Naive thymus-derived CD8-positive, alpha-beta T cell (primary cell): Measurements from ENCODE around the gene SRSF10. TPM values are rescaled to one million over a fixed set of nuclear protein-coding genes. Genes with fewer than 3 reads are reported as not detected.
"Not testable (repeated sequence)": the region's sequence is repeated elsewhere in the genome, so short reads cannot be mapped to it uniquely, and the experiment has no call there.

ENCODE experiments used
- ATAC-seq, 2 donors: fragments of 150-1000 bp; cut with Tn5 transposase in 1 of 2; sonication (Bioruptor Pico), chemical (Tn5 transposase) in 1 of 2; 1 replicate in 1 of 2; 2 replicates in 1 of 2; pipeline ENCODE4 v1.10.0; 2021; ENCODE audit warnings: mild to moderate bottlenecking in 2 of 2, moderate library complexity in 2 of 2
- POLR2A ChIA-PET: fragments of 350-600 bp; sonication (Branson Sonifier 250); formaldehyde crosslinking; loops from one replicate; lab custom pipeline; 2021; ENCODE audit warnings: antibody characterized with exemption; lab: Charles Lee
- DNase-seq, 10 donors: peaks; one replicate each; pipeline versions ENCODE4 v3.0.0 to v3.0.0-alpha.2; 2020 to 2022
- H3K27ac Mint-ChIP-seq, 10 donors: one replicate each; pipeline ENCODE4 v1.8.0; 2020 to 2022; ENCODE audit warnings: mild to moderate bottlenecking in 10 of 10, mixed read lengths in 10 of 10, moderate library complexity in 4 of 10, inconsistent platforms in 1 of 10
- H3K27me3 Mint-ChIP-seq, 5 donors: one replicate each; pipeline ENCODE4 v1.8.0; 2021 to 2022; ENCODE audit warnings: mixed read lengths in 5 of 5
- H3K36me3 Mint-ChIP-seq, 3 donors: one replicate each; pipeline ENCODE4 v1.8.0; 2020 to 2022; ENCODE audit warnings: mixed read lengths in 3 of 3, mild to moderate bottlenecking in 2 of 3, inconsistent platforms in 1 of 3
- H3K4me1 Mint-ChIP-seq, 4 donors: one replicate each; pipeline ENCODE4 v1.8.0; 2021 to 2022; ENCODE audit warnings: mixed read lengths in 4 of 4
- H3K4me3 Mint-ChIP-seq, 10 donors: one replicate each; pipeline ENCODE4 v1.8.0; 2020 to 2022; ENCODE audit warnings: mild to moderate bottlenecking in 10 of 10, mixed read lengths in 10 of 10, moderate library complexity in 6 of 10, inconsistent platforms in 1 of 10
- H3K9me3 Mint-ChIP-seq, 9 donors: one replicate each; pipeline ENCODE4 v1.8.0; 2020 to 2022; ENCODE audit warnings: mixed read lengths in 9 of 9, mild to moderate bottlenecking in 3 of 9, inconsistent platforms in 1 of 9, moderate library complexity in 1 of 9
- polyA plus RNA-seq, 3 donors: library from polyadenylated mRNA; unstranded; fragments of 300-500 nt; fragmentation: Illumina TruSeq; gene quantifications; one replicate each; pipeline ENCODE4 v1.2.3, GENCODE V29; 2021
- total RNA-seq, 8 experiments: library from RNA in 2 of 8; stranded (reverse) in 2 of 8; gene quantifications; one replicate each; pipeline ENCODE4 v1.2.3 and lab custom pipeline; 2021 to 2026

SRSF10 gene
- total and polyA plus RNA-seq, 5 experiments from 2014 or later: 98.6 to 219 (median 125) TPM

GRCh38 chr1:23989263-23989662, 9.1 kb upstream of the SRSF10 start:
- Mint-ChIP-seq H3K9me3 (no peaks in the 10 kb centered on the region), H3K4me3 (no peak overlapping the region), H3K27ac (peak overlapping the region in 8 of 10 donors; percentile 10 to 84 (median 74)), H3K27me3 (no peaks in the 10 kb centered on the region), H3K36me3 (no peaks in the 10 kb centered on the region), H3K4me1 (peaks cover 0 to 12% (median 2%) of the 10 kb centered on the region in 4 donors)
- POLR2A ChIA-PET: interaction anchor here (0.8 to 1.4 kb wide), 2 partner anchors 9 to 14 kb away, joined by 3 to 4 read pairs; partner anchors contain the start of gene SRSF10
- DNase-seq: no peak
- no peak for ATAC-seq

DNA sequence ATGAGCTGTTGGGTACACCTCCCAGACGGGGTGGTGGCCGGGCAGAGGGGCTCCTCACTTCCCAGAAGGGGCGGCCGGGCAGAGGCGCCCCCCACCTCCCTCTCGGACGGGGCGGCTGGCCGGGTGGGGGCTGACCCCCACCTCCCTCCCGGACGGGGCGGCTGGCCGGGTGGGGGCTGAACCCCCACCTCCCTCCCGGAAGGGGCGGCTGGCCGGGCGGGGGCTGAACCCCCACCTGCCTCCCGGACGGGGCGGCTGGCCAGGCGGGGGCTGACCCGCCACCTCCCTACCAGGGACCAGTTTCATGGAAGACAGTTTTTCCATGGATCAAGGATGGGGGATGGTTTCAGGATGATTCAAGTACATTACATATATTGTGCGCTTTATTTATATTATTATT, 6.9 kb upstream of the SRSF10 start:
- H3K4me3 Mint-ChIP-seq, POLR2A ChIA-PET, H3K27me3 Mint-ChIP-seq, H3K27ac Mint-ChIP-seq, H3K36me3 Mint-ChIP-seq, DNase-seq, H3K9me3 Mint-ChIP-seq, ATAC-seq: not testable (repeated sequence)
- H3K4me1 Mint-ChIP-seq: peaks cover 0 to 14% (median 2%) of the 10 kb centered on the region in 4 donors

- peaks cover 8 to 17% (median 13%) of the 10 kb centered on the region in 4 donors for H3K4me1 Mint-ChIP-seq
- no peak for ATAC-seq
Observed at GRCh38 chr1:23984417-23985186, 4.5 kb upstream of the SRSF10 start.

GRCh38 chr1:23980728-23981070, 572 bp upstream of the SRSF10 start:
- peaks cover 0 to 2% (median 0%) of the 10 kb centered on the region in 5 donors for H3K27me3 Mint-ChIP-seq
- H3K9me3 Mint-ChIP-seq: no peaks in the 10 kb centered on the region
- peaks cover 0 to 17% (median 0%) of the 10 kb centered on the region in 3 donors for H3K36me3 Mint-ChIP-seq
- ATAC-seq (peak in 1 of 2 donors; percentile 9), DNase-seq (peak in 3 of 10 donors; percentile 26 to 62 (median 46))
- peaks cover 23 to 51% (median 48%) of the 10 kb centered on the region in 4 donors for H3K4me1 Mint-ChIP-seq
- peak overlapping the region; percentile 83 to 96 (median 92) for H3K4me3 Mint-ChIP-seq
- POLR2A ChIA-PET: interaction anchor here (0.8 to 5.5 kb wide), 12 partner anchors 9 to 1252 kb away, joined by 3 to 66 read pairs (median 5); partner anchors contain the start of genes ELOA, GALE, HNRNPR and PNRC2
- H3K27ac Mint-ChIP-seq: peak overlapping the region; percentile 92 to 98 (median 96)

More at GRCh38 chr1:23984417-23985186, 4.5 kb upstream of the SRSF10 start:
- H3K36me3 Mint-ChIP-seq: no peaks in the 10 kb centered on the region
- H3K4me3 Mint-ChIP-seq: no peak overlapping the region
- H3K27me3 Mint-ChIP-seq: peaks cover 0 to 2% (median 0%) of the 10 kb centered on the region in 5 donors
- H3K27ac Mint-ChIP-seq: no peak overlapping the region
- no peak for DNase-seq
- H3K9me3 Mint-ChIP-seq: no peaks in the 10 kb centered on the region
- POLR2A ChIA-PET: no interaction called here

- H3K9me3 Mint-ChIP-seq: no peaks in the 10 kb centered on the region
- ATAC-seq: no peak
- H3K36me3 Mint-ChIP-seq: peaks cover 0 to 26% (median 2%) of the 10 kb centered on the region in 3 donors
- H3K4me1 Mint-ChIP-seq: peaks cover 26 to 61% (median 57%) of the 10 kb centered on the region in 4 donors
- peak overlapping the region; percentile 88 to 98 (median 96) for H3K27ac Mint-ChIP-seq
- H3K27me3 Mint-ChIP-seq: peaks cover 0 to 2% (median 0%) of the 10 kb centered on the region in 5 donors
- no peak for DNase-seq
- peak overlapping the region; percentile 83 to 98 (median 92) for H3K4me3 Mint-ChIP-seq
- POLR2A ChIA-PET: interaction anchor here (0.5 to 5.5 kb wide), 11 partner anchors 10 to 1253 kb away, joined by 3 to 66 read pairs (median 5); partner anchors contain the start of genes ELOA, GALE, HMGCL and HNRNPR
Observed at GRCh38 chr1:23979387-23979880, 693 bp downstream of the SRSF10 start.

- no peaks in the 10 kb centered on the region for H3K9me3 Mint-ChIP-seq
- peak overlapping the region; percentile 83 to 98 (median 92) for H3K4me3 Mint-ChIP-seq
- H3K27me3 Mint-ChIP-seq: peaks cover 0 to 2% (median 0%) of the 10 kb centered on the region in 5 donors
- no peak for ATAC-seq
- peaks cover 28 to 67% (median 61%) of the 10 kb centered on the region in 4 donors for H3K4me1 Mint-ChIP-seq
- DNase-seq: no peak
- POLR2A ChIA-PET: interaction anchor here (1.6 to 5.5 kb wide), 2 partner anchors 16 to 19 kb away, joined by 5 to 66 read pairs; partner anchors contain the start of gene PNRC2
- peaks cover 0 to 33% (median 2%) of the 10 kb centered on the region in 3 donors for H3K36me3 Mint-ChIP-seq
- peak overlapping the region; percentile 88 to 98 (median 96) for H3K27ac Mint-ChIP-seq
Observed at GRCh38 chr1:23978805-23979204, 1.3 kb downstream of the SRSF10 start.

GRCh38 chr1:23977854-23978191, 2.3 kb downstream of the SRSF10 start:
- Mint-ChIP-seq H3K4me3 (peak overlapping the region; percentile 26 to 98 (median 92)), H3K4me1 (peaks cover 28 to 69% (median 64%) of the 10 kb centered on the region in 4 donors), H3K36me3 (peaks cover 0 to 42% (median 2%) of the 10 kb centered on the region in 3 donors), H3K27ac (peak overlapping the region; percentile 0 to 98 (median 90)), H3K9me3 (no peaks in the 10 kb centered on the region), H3K27me3 (peaks cover 0 to 2% (median 0%) of the 10 kb centered on the region in 5 donors)
- ATAC-seq: no peak
- POLR2A ChIA-PET: interaction anchor here (1.0 to 5.5 kb wide), 2 partner anchors 18 to 22 kb away, joined by 3 to 66 read pairs; partner anchors contain the start of gene PNRC2
- DNase-seq: no peak

GRCh38 chr1:23977187-23977853, 2.8 kb downstream of the SRSF10 start:
- peak overlapping the region; percentile 0 to 98 (median 76) for H3K27ac Mint-ChIP-seq
- ATAC-seq: no peak
- H3K36me3 Mint-ChIP-seq: peaks cover 0 to 45% (median 2%) of the 10 kb centered on the region in 3 donors
- peak overlapping the region; percentile 38 to 85 (median 76) for H3K4me3 Mint-ChIP-seq
- H3K4me1 Mint-ChIP-seq: peaks cover 28 to 69% (median 64%) of the 10 kb centered on the region in 4 donors
- no peaks in the 10 kb centered on the region for H3K9me3 Mint-ChIP-seq
- H3K27me3 Mint-ChIP-seq: peaks cover 0 to 2% (median 0%) of the 10 kb centered on the region in 5 donors
- POLR2A ChIA-PET: interaction anchor here (0.5 to 5.5 kb wide), 3 partner anchors 17 to 179 kb away, joined by 3 to 66 read pairs (median 3); partner anchors contain the start of gene PNRC2
- DNase-seq: peak in 1 of 10 donors; percentile 18

GRCh38 chr1:23967871-23968270, 12.3 kb downstream of the SRSF10 start:
- Mint-ChIP-seq H3K27ac (peak overlapping the region in 6 of 10 donors; percentile 13 to 53 (median 32)), H3K4me3 (no peak overlapping the region), H3K9me3 (no peaks in the 10 kb centered on the region), H3K4me1 (peaks cover 9 to 47% (median 20%) of the 10 kb centered on the region in 4 donors), H3K36me3 (peaks cover 0 to 83% (median 20%) of the 10 kb centered on the region in 3 donors), H3K27me3 (no peaks in the 10 kb centered on the region)
- DNase-seq (no peak), ATAC-seq (no peak)
- POLR2A ChIA-PET: interaction anchor here (0.6 to 1.5 kb wide), 2 partner anchors 13 to 74 kb away, joined by 8 to 9 read pairs; partner anchors contain the start of gene SRSF10

DNA sequence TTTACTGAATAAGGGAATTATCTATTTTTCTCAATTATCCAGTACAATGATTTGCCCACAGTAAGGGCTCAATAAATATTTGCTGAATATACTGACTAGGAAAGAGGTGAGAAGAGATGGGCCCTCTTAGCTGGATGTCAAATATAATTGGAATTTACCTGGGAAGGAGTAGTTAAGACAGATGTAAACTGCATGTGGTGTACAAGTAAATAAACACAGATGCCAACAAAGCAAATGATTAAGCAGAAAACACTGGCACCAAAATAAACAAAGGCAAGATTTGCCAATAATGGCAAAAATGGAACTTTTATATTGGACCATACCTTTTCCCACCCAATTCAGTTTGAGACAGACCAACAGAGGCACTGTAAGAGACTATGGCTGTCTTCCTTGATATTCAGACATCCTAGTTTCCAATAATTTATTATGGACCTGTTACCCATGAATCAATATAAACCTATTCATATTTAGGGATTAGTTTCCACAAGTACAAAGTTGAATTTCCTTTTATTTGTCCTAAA, 13.1 kb downstream of the SRSF10 start:
- H3K9me3 Mint-ChIP-seq: no peaks in the 10 kb centered on the region
- peak overlapping the region in 3 of 10 donors; percentile 29 to 63 (median 39) for H3K27ac Mint-ChIP-seq
- no peaks in the 10 kb centered on the region for H3K27me3 Mint-ChIP-seq
- H3K4me1 Mint-ChIP-seq: peaks cover 10 to 52% (median 21%) of the 10 kb centered on the region in 4 donors
- H3K4me3 Mint-ChIP-seq: no peak overlapping the region
- no peak for DNase-seq
- no peak for ATAC-seq
- POLR2A ChIA-PET: interaction anchor here (0.6 kb wide), 1 partner anchor 75 kb away, joined by 8 read pairs; no protein-coding TSS in a partner anchor
- peaks cover 0 to 83% (median 20%) of the 10 kb centered on the region in 3 donors for H3K36me3 Mint-ChIP-seq

DNA sequence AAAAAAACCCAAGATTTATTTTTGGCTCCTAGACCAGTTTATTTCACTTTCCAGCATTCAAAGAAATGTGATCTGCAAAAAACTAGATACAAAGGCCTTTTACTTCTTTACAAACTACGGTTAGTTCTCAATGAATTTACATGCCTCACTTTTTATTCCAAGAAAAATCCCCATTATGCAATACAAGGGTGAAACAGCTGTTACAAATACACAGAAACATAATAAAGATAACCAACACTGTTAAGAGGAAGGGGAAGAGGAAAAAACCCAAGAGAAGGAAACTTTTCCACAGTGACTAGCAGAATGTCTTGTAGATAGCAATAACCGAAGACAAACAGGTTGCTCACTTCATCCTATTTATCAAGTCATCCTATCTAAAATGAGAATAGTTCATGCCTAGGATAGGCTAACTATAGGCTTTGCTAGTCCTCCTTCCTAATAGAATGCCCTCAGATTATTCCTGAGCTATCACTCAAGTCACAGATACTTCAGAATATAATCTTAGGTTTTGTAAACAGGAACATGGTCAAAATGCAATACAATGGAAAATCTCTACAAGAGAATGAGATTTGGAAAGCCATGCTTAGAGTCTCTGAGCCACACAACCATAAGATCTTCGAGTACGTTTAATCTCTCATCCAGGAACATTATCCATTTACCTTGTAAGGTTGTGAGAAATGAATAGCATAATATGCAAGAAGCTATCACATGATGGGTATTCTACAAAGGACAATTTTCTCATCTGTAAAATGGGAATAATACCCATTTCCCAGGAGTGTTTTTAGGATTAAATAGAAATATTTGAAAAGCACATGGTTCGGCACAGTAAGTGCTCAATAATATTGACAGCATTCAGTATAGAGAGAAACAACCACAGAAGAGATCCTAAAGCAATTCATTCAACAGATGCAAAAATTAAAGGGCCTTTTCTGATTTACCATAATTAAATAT, 15.1 kb downstream of the SRSF10 start:
- peak overlapping the region in 8 of 10 donors; percentile 13 to 80 (median 64) for H3K27ac Mint-ChIP-seq
- ATAC-seq (no peak), DNase-seq (no peak)
- peaks cover 0 to 84% (median 22%) of the 10 kb centered on the region in 3 donors for H3K36me3 Mint-ChIP-seq
- POLR2A ChIA-PET: interaction anchor here (1.4 kb wide), 1 partner anchor 15 kb away, joined by 5 read pairs; the partner anchor contains the start of gene SRSF10
- H3K27me3 Mint-ChIP-seq: no peaks in the 10 kb centered on the region
- H3K4me3 Mint-ChIP-seq: peak overlapping the region in 1 of 10 donors; percentile 19
- H3K9me3 Mint-ChIP-seq: no peaks in the 10 kb centered on the region
- H3K4me1 Mint-ChIP-seq: peaks cover 14 to 68% (median 34%) of the 10 kb centered on the region in 4 donors
